ENCODE measurements around the gene C5AR2.
A peak's percentile ranks its signal among the peaks of the same experiment; 100 is the strongest.
"Not testable (repeated sequence)": the region's sequence is repeated elsewhere in the genome, so short reads cannot be mapped to it uniquely, and the experiment has no call there.

The C5AR2 gene

DNA sequence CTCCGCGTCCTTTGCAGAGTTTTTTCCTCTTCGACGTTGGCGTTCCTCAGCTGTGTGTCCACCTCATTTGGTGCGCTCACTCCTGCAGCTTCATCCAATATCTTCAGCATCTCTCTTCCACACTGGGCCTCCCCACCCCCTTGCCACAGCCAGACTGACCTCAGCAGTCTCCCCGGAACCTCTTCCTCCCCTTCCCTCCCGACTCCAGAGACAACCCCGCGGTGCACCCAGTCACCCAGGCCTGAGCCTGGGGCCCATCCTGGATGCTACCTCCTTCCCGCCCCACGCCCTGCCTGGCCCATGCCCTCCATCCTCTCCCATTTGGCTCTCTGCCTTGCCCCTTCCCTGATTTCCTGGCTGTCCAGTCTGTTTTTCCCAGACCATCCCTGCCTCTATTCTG lies 8.1 kb upstream of the C5AR2 start:
- no peak for DNase-seq (ENCODE audit: low read depth)

DNA sequence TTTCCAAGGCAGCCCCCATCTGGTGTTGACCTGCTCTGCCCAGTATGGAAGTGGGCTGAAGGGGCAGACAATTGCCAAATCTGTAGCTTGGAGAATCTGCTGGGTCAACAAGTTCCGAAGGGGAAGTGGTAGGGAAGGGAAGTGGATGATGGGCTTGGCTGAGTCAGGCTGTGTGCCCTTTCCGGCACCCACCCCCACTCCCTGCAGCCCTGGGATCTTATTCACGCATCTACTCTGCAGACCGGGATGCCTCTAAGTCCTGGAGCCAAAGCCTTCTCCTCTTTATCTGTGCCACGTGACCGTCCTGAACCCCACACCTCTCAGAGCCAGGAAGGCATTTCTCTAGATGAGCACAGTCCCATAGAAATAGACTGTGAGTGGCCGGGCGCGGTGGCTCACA lies 7.5 kb upstream of the C5AR2 start:
- DNase-seq (ENCODE audit: low read depth) = no peak

DNA sequence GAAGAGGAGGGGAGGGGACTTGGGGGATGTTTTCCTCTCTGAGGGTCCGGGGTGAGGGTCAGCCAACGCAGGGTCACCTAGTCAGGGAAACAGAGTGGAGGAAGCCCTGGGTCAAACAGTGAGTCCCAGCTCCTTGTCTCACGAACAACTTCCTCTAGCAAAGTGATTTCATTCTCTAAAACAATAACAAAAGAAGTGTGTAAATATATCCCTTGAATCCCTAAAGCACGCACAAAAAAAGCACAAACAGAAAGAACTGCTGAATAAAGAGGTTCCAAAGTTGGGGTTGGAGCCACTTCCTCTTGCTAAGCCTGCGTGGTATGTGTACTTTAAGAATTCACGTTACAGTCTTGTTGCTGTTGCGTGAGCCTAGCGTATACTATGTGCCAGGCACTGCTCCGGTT lies 1.5 kb upstream of the C5AR2 start:
- DNase-seq (ENCODE audit: low read depth) = no peak

DNA sequence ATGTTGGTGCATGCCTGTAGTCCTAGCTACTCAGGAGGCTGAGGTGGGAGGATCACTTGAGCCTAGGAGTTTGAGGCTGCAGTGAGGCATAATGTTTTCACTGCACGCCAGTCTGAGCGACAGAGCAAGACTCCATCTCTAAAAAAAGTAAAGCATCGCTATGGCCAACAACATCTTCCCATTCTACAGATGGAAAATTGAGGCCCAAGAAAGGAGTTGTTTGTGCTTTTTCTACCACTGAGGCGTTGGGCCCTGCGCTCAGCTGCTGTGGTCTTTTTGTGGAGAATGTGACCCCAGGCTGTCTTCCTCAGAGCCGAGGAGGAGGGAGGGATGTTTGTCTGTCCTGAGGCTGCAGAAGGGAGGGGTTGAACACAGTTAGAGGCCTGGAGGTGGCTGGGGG lies 485 bp upstream of the C5AR2 start:
- no peak for DNase-seq (ENCODE audit: low read depth)

DNA sequence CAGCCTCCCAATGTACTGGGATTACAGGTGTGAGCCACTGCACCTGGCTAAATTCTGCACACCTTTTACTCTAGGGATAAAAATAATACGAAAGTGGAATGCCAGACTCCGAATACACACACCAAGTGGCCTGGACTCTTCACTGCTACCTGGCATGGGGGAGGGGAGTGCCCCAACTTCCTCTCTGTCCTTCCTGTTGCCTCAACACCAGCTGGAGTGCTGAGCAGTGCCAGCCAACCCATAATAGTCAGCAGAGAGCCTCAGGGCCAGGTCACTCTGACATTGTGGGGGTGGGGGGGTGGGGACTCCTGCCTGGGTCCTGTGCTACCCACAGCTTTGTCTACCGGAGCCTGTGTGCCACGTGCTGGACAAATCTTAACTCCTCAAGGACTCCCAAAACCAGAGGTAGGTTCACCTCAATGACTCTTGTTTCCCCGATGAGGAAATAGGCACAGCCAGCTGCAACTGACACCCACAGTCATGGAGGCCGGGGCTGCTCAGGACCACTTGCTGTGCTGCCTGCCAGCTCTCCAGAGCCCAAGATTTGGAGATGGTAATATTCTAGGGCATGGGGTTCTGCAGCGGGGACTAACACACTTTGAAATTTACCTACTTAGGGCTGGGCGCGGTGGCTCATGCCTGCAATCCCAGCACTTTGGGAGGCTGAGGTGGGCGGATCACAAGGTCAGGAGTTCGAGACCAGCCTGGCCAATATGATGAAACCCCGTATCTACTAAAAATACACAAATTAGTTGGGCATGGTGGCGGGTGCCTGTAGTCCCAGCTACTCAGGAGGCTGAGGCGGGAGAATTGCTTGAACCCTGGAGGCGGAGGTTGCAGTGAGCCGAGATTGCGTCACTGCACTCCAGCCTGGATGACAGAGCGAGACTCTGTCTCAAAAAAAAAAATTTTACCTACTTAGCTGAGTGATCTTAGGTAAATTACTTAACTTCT lies 5.1 kb downstream of the C5AR2 start:
- DNase-seq (ENCODE audit: low read depth) = not testable (repeated sequence)

DNA sequence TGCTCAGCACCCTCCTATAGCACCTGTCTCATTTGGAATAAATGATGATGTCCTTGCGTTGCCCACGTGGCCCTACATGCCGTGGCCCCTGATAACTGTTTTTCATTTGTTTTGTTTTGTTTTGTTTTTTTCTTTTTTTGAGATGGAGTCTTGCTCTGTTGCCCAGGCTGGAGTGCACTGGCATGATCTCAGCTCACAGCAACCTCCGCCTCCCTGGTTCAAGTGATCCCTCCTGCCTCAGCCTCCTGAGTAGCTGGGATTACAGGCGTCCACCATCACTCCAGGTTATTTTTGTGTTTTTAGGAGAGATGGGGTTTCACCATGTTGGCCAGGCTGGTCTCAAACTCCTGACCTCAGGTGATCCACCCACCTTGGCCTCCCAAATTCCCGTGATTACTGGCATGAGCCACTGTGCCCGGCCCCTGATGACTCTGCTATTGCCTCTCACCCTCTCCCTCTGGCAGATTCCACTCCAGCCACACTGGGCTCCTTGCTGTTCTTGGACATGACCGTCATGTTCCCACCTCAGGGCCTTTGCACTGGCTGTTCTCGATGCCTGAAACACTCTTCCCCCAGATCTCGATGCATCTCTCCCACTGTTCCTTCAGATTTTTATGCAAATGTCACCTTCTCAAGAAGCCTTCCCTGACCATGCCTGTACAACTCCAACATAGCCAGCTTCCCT lies 7.4 kb downstream of the C5AR2 start:
- DNase-seq (ENCODE audit: low read depth) = no peak

DNA sequence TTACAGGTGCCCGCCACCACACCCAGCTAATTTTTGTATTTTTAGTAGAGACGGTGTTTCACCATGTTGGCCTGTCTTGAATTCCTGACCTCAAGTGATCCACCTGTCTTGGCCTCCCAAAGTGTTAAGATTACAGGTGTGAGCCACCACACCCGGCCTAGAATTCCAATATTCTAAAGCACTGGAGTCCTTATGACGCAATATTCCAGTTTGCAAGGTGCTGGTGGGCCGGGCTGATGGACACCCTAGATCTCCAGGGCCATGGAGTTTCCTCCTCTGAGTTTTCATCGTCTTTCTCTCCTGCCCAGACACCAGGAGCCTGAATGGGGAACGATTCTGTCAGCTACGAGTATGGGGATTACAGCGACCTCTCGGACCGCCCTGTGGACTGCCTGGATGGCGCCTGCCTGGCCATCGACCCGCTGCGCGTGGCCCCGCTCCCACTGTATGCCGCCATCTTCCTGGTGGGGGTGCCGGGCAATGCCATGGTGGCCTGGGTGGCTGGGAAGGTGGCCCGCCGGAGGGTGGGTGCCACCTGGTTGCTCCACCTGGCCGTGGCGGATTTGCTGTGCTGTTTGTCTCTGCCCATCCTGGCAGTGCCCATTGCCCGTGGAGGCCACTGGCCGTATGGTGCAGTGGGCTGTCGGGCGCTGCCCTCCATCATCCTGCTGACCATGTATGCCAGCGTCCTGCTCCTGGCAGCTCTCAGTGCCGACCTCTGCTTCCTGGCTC lies 8.7 kb downstream of the C5AR2 start:
- no peak for DNase-seq (ENCODE audit: low read depth)

DNA sequence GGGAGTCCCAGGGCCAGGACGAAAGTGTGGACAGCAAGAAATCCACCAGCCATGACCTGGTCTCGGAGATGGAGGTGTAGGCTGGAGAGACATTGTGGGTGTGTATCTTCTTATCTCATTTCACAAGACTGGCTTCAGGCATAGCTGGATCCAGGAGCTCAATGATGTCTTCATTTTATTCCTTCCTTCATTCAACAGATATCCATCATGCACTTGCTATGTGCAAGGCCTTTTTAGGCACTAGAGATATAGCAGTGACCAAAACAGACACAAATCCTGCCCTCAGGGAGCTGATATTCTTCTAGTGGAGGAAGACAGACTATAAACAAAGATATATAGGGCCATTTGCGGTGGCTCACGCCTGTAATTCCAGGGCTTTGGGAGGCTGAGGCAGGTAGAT lies 9.8 kb downstream of the C5AR2 start:
- DNase-seq (ENCODE audit: low read depth) = no peak

DNA sequence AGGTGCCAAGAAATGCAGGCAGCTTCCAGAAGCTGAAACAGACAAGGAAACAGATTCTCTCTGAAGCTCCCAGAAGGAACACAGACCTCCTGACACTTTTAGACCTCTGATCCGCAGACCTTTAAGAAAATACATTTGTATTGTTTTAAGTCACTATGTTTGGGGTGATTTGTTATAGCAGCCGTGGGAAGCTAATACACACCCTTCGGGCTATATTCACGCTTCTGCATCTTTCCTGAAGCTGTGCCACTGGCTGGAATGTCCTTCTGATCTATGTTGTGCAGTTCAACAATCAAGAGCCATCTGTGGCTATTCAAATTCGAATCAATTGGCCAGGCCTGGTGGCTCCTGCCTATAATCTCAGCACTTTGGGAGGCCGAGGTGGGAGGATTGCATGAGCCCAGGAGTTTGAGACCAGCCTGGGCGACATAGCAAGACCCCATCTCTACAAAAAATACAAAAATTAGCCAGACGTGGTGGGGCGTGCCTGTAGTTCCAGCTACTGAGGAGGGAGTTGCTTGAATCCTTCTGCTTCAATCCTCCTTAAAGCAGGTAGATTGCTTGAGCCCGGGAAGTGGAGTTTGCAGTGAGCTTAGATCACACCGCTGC lies 11.3 kb downstream of the C5AR2 start:
- no peak for DNase-seq (ENCODE audit: low read depth)

DNA sequence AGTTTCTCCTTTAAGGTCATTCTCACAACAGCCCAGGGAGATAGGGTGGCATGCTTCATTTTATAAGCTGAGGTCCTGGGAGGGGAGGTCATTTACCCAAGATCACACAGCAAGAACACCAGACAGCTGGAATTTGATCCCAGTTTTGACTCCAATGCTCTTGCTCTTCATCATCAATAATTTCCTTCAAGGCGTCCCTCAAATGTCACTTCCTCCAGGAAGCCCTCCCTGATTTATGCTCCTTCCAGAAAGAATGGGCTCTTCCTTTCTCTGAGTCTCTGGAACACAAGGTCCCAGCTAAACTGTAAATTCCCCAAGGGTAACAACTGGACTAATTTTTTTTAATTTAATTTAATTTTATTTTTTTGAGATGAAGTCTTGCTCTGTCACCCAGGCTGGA lies 12.4 kb downstream of the C5AR2 start:
- no peak for DNase-seq (ENCODE audit: low read depth)

DNA sequence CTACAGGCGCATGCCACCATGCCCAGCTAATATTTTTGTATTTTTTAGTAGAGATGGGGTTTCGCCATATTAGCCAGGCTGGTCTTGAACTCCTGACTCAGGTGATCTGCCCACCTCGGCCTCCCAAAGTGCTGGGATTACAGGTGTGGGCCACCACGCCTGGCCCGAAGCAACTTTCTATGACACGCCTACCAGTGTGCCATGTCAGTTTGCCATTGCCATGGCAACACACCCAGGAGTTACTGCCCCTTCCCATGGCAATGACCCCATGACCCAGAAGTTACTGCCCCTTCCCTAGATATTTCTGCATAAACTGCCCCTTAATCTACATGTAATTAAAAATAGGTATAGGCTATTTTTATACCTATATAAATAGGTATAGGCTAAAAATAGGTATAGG lies 14.0 kb downstream of the C5AR2 start:
- DNase-seq (ENCODE audit: low read depth) = not testable (repeated sequence)

DNA sequence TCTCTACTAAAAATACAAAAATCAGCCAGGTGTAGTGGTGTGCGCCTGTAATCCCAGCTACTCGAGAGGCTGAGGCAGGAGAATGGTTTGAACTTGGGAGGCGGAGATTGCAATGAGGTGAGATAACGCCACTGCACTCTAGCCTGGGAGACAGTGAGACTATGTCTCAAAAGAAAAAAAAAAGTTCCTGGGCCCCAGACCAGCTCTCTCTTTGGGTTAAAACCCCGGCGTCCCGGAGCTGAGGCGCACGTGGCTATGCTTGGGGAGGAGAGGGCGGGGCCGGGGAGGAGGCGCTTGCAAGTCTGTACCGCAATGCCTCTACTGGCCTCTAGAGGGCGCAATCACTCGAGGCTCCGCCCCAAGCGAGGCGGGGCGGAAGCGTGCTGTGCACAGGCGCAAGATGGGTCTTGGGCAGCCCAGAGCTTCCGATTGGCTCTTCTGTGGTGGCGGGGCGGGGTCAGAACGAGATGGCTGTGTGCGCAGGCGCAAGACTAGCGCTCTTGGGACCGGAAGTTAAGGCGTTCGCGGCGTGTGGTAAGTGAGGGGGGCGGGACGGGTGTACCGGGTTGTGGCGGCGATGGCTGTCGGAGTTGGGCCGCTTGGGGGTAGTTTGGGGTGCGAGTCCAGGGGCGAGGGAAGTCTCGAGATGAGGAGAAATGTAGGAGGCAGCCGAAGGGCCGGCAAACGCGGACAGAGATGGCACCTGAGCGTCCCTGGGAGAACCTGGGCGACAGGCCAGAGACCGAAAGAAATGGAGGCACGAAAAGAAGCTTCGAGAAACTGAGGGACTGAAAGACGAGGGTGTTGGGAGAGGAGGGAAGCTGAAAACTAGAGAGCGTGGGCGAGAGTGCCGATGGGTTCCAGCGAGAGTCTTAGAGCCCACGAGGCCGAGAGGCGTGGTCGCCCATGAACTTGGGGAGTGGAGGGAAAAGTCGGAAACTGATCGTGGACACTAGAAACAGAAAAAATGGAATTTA lies 17.1 kb downstream of the C5AR2 start, which contains the start of gene DHX34:
TSS of gene DHX34 (plus strand) at position 497 of the 977 bp plus-strand sequence. CDS start 3,716 bp downstream, outside the sequence.
- DNase-seq (ENCODE audit: low read depth) = peak; percentile 98

DNA sequence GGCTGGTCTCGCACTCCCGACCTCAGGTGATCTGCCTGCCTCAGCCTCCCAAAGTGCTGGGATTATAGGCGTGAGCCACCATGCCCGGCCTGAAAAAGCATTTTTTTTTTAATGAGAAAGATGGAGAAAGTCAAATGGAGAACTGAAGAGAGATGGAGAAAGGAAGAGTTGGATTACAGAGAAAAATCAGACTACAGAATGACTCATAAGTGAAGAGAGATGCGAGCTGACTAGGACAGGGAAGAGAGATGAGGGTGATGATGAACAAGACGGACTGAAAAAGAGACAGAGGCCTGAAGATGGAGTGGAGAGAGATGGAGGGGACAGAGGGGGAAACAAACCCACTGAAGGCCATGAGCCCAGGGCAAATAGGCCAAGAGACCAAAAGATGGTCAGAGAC lies 18.7 kb downstream of the C5AR2 start:
- DNase-seq (ENCODE audit: low read depth) = no peak

DNA sequence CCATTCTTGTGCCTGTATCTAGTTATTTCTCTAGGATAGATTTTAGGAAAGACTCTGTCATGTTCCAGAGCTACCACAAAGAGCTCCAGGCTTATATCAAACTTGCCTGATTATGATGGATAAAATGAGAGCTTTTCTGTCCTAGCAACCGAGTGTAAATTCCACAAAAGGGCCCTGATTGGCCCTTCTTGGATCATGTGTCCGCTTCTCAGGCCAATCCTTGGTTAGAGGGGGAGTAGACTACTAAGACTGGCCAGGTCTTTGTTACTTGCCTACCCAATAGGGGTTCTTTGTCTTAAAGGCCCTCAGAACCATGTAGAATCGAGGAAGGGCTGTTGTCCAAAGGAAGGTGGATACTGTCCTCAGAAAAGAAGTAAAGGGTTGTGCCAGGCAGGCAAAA lies 19.6 kb downstream of the C5AR2 start:
- no peak for DNase-seq (ENCODE audit: low read depth)

DNA sequence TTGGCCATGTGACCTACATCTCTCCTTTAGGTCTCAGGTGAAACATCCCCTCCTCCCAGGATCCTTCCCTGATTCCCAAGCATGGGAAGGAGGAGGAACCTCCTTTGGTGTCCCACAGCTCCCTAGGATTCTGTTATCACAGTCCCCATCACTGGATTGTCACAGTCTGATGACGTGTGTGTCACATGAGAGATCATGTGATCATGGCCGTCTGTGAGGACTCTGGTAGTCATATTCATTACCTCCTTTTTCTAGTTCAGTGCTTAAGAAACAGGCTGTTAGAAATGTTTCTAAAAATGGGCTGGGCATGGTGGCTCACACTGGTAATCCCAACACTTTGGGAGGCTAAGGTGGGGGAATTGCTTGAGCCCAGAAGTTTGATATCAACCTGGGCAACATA lies 20.1 kb downstream of the C5AR2 start:
- DNase-seq (ENCODE audit: low read depth) = no peak

DNA sequence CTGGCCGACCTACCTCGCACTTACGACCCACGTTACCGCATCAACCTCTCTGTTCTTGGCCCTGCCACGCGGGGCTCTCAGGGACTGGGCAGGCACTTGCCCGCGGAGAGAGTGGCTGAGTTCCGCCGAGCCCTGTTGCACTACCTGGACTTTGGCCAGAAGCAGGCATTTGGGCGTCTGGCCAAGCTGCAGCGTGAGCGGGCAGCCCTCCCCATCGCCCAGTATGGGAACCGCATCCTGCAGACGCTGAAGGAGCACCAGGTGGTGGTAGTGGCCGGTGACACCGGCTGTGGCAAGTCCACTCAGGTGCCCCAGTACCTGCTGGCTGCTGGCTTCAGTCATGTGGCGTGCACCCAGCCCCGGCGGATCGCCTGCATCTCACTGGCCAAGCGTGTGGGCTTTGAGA lies 21.3 kb downstream of the C5AR2 start:
- DNase-seq (ENCODE audit: low read depth) = no peak

DNA sequence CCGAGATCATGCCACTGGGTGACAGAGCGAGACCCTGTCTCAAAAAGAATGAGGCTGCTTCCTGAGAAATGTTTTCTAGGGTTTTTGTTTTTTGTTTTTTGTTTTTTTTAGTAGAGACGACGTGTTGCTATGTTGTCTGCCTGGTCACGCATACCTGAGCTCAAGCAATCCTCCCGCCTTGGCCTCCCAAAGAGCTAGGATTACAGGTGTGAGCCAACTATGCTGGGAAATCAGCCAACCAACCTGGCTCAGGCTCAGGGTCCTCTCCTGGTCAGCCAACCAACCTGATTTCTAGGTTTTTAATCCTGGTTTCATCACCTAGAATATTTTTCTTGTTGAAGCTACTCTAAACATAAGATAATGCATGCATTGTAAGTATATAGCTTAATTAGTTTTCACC lies 24.9 kb downstream of the C5AR2 start:
- DNase-seq (ENCODE audit: low read depth) = no peak

DNA sequence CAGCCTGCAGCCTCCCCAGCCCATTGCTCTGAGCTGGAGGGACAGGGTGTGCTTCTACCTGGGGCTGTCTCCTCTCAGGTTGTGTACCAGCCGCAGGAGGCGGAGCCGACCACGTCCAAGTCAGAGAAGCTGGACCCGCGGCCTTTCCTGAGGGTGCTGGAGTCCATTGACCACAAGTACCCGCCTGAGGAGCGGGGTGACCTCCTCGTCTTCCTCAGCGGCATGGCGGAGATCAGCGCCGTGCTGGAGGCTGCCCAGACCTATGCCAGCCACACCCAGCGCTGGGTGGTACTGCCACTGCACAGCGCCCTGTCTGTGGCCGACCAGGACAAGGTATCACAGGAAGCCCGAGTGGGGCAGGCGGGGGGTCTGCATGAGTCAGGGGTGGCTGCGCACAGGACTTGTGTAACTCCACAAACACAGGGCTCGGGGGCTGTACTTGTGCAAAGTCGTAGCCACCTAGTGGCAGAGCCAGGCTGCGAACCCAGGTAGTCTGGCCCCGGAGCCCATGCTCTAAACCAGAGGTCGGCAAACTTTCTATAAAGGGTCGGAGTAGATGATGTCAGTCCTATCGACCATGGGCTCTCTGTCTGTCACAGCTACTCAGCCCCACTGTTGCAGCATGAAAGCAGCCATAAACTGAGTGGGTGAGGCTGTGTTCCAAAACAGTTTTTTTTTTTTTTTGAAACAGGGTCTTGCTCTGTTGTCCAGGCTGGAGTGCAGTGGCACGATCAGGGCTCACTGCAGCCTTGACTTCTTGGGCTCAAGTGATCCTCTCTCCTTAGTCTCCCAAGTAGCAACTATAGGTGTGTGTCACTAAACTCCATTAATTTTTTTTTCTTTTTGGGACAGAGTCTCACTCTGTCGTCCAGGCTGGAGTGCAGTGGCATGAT lies 26.1 kb downstream of the C5AR2 start:
- no peak for DNase-seq (ENCODE audit: low read depth)

DNA sequence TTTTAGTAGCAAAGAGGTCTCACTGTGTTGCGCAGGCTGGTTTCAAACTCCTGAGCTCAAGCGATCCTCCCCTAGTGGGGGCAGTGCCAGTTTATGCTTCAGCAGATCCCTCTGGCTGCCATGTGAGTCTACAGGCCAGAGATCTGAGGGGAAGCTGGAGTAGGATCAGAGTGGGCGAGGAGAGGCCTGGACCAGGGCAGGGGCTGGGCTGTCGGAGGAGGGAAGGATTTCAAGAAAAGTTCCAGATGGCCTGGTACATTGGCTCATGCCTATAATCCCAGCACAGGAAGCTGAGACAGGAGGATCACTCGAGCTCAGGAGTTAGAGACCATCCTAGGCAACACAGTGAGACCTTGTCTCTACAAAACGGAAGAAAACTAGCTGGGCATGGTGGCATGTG lies 27.0 kb downstream of the C5AR2 start:
- no peak for DNase-seq (ENCODE audit: low read depth)

DNA sequence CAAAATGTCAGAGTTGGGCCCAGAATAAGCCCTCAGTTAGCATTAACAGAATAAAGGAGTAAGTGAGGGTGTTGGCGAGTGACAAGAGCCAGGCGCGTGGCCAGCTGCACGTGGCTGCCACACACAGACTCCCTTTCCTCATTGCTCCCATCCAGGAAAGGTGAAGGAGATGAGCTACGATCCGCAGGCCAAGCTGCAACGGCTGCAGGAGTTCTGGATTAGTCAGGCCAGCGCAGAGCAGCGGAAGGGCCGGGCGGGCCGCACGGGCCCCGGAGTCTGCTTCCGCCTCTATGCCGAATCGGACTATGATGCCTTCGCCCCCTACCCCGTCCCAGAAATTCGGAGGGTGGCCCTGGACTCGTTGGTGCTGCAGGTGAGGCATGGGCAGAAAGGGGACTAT lies 30.3 kb downstream of the C5AR2 start:
- DNase-seq (ENCODE audit: low read depth) = no peak
